ENCODE measurements around the gene FGF5. TPM values are rescaled to one million over a fixed set of nuclear protein-coding genes. Genes with fewer than 3 reads are reported as not detected.

The FGF5 gene
- total RNA-seq, 4 donors from 2014 or later: 0.14 to 4.1 (median 0.16) TPM; not detected in 1

- in situ Hi-C loops (cut with MboI; ENCODE audit: low pct_ligation_motif_present in 1 of 4, low pct_unique_long_range_greater_than_20kb in 1 of 4, low sequenced_read_pairs in 3 of 4) (no loop called here), intact Hi-C loops (cut with DNase I; ENCODE audit: low total_unique reads) (no loop called here)
- TF ChIP-seq POLR2A (IDR thresholded peaks at IDR 0.05) (no peak), CTCF (IDR thresholded peaks at IDR 0.05) (no peak), EP300 (IDR thresholded peaks at IDR 0.05; ENCODE audit: low read depth) (no peak), POLR2AphosphoS5 (IDR thresholded peaks at IDR 0.05) (no peak)
- H3K27ac ChIP-seq: no peak overlapping the region
- no peak for DNase-seq
- no peaks in the 10 kb centered on the region for H3K9me3 ChIP-seq
- H3K4me1 ChIP-seq: no peaks in the 10 kb centered on the region
- no peaks in the 10 kb centered on the region for H3K36me3 ChIP-seq
- WGBS, 2 donors (ENCODE audit: low coverage in 1 of 2): 72% methylated on average over 2 of the region's 2 CpGs; no CpG with 5 or more reads in 1 of the 2 donors
- no peak overlapping the region for H3K4me3 ChIP-seq
- H3K27me3 ChIP-seq: peaks cover 21% of the 10 kb centered on the region
Observed at GRCh38 chr4:80225595-80225994, 40.9 kb upstream of the FGF5 start.

GRCh38 chr4:80226094-80226493, 40.4 kb upstream of the FGF5 start:
- H3K36me3 ChIP-seq: no peaks in the 10 kb centered on the region
- intact Hi-C loops (cut with DNase I; ENCODE audit: low total_unique reads) (no loop called here), in situ Hi-C loops (cut with MboI; ENCODE audit: low pct_ligation_motif_present in 1 of 4, low pct_unique_long_range_greater_than_20kb in 1 of 4, low sequenced_read_pairs in 3 of 4) (no loop called here)
- TF ChIP-seq CTCF (IDR thresholded peaks at IDR 0.05) (no peak), EP300 (IDR thresholded peaks at IDR 0.05; ENCODE audit: low read depth) (no peak), POLR2AphosphoS5 (IDR thresholded peaks at IDR 0.05) (no peak), POLR2A (IDR thresholded peaks at IDR 0.05) (no peak)
- H3K4me3 ChIP-seq: no peak overlapping the region
- 46 to 87% methylated on average over 2 of the region's 2 CpGs for WGBS, 2 donors (ENCODE audit: low coverage in 1 of 2)
- no peak overlapping the region for H3K27ac ChIP-seq
- peaks cover 21% of the 10 kb centered on the region for H3K27me3 ChIP-seq
- no peaks in the 10 kb centered on the region for H3K4me1 ChIP-seq
- no peak for DNase-seq
- H3K9me3 ChIP-seq: no peaks in the 10 kb centered on the region

GRCh38 chr4:80228460-80228859, 38.0 kb upstream of the FGF5 start:
- Histone ChIP-seq H3K4me1 (no peaks in the 10 kb centered on the region), H3K27ac (no peak overlapping the region), H3K9me3 (no peaks in the 10 kb centered on the region), H3K4me3 (no peak overlapping the region), H3K27me3 (peaks cover 15% of the 10 kb centered on the region), H3K36me3 (no peaks in the 10 kb centered on the region)
- in situ Hi-C loops (cut with MboI; ENCODE audit: low pct_ligation_motif_present in 1 of 4, low pct_unique_long_range_greater_than_20kb in 1 of 4, low sequenced_read_pairs in 3 of 4): no loop called here
- TF ChIP-seq EP300 (IDR thresholded peaks at IDR 0.05; ENCODE audit: low read depth) (no peak), POLR2A (IDR thresholded peaks at IDR 0.05) (no peak), CTCF (IDR thresholded peaks at IDR 0.05) (no peak), POLR2AphosphoS5 (IDR thresholded peaks at IDR 0.05) (no peak)
- intact Hi-C loops (cut with DNase I; ENCODE audit: low total_unique reads): no loop called here
- DNase-seq: no peak

- TF ChIP-seq EP300 (IDR thresholded peaks at IDR 0.05; ENCODE audit: low read depth) (no peak), POLR2A (IDR thresholded peaks at IDR 0.05) (no peak), CTCF (IDR thresholded peaks at IDR 0.05) (no peak), POLR2AphosphoS5 (IDR thresholded peaks at IDR 0.05) (no peak)
- no peaks in the 10 kb centered on the region for H3K9me3 ChIP-seq
- in situ Hi-C loops (cut with MboI; ENCODE audit: low pct_ligation_motif_present in 1 of 4, low pct_unique_long_range_greater_than_20kb in 1 of 4, low sequenced_read_pairs in 3 of 4): no loop called here
- intact Hi-C loops (cut with DNase I; ENCODE audit: low total_unique reads): no loop called here
- WGBS, 2 donors (ENCODE audit: low coverage in 1 of 2): 50 to 59% methylated on average over 2 of the region's 2 CpGs
- no peaks in the 10 kb centered on the region for H3K36me3 ChIP-seq
- no peaks in the 10 kb centered on the region for H3K4me1 ChIP-seq
- H3K27ac ChIP-seq: no peak overlapping the region
- no peak overlapping the region for H3K4me3 ChIP-seq
- peaks cover 11% of the 10 kb centered on the region for H3K27me3 ChIP-seq
- DNase-seq: no peak
Observed at GRCh38 chr4:80229128-80229527, 37.3 kb upstream of the FGF5 start.

All from transverse colon (tissue), 4 donors.